GM12878 (cell line): ENCODE results near the gene C16orf78. TPM values are rescaled to one million over a fixed set of nuclear protein-coding genes. Genes with fewer than 3 reads are reported as not detected.

Experiments used
- ATAC-seq: fragments of 200-7000 bp; cut with Tn5 transposase; 3 replicates; pipeline ENCODE4 v1.9.1; 2020; ENCODE audit warnings: mild to moderate bottlenecking, moderate library complexity
- BruUV-seq: library from RNA; stranded (reverse); fragments of 400-500 nt; replicated peaks from 2 replicates; lab custom pipeline; 2021; lab: Mats Ljungman, UMichigan
- CTCF ChIA-PET: fragments of 300-600 bp; sonication (Branson Sonifier 250); formaldehyde crosslinking; extraction: SDS; loops from one replicate; lab custom pipeline; 2021; ENCODE audit warnings: inconsistent platforms; lab: Yijun Ruan, JAX
- POLR2A ChIA-PET: fragments of 350-600 bp; formaldehyde crosslinking; extraction: SDS; loops from one replicate; lab custom pipeline; 2021; ENCODE audit warnings: inconsistent platforms; lab: Charles Lee
- RAD21 ChIA-PET: fragments of 300-600 bp; sonication (Branson Sonifier 250); formaldehyde crosslinking; loops from one replicate; lab custom pipeline; 2023; ENCODE audit warnings: antibody characterized with exemption; ENCODE audit not compliant: unreplicated experiment; lab: Charles Lee
- SMC1A ChIA-PET: fragments of 300-600 bp; sonication (Branson Sonifier 250); formaldehyde crosslinking; loops from one replicate; lab custom pipeline; 2023; ENCODE audit not compliant: unreplicated experiment, uncharacterized antibody; lab: Charles Lee
- DNase-seq: peaks from one replicate; pipeline ENCODE4 v3.0.0-alpha.2; 2011; ENCODE audit warnings: low read depth, low spot score
- FAIRE-seq: peaks from 3 replicates; lab custom pipeline; 2011; peaks lifted over from hg19 to GRCh38; lab: Jason Lieb, UNC
- H2AFZ ChIP-seq: 2 replicates; pipeline ENCODE4 v1.6.0; 2011; ENCODE audit warnings: low read depth, low read length, control low read depth; ENCODE audit not compliant: control insufficient read depth
- H3K27ac ChIP-seq: 2 replicates; pipeline ENCODE4 v1.5.1; 2011; ENCODE audit warnings: control low read depth; ENCODE audit not compliant: control insufficient read depth, insufficient read depth
- H3K27me3 ChIP-seq, 2 experiments: replicated peaks in 1 of 2; 2 replicates each; pipeline versions ENCODE4 v1.6.0 to v1.6.1; 2011; ENCODE audit warnings: low read length in 1 of 2; ENCODE audit not compliant: control insufficient read depth in 2 of 2, insufficient read depth in 2 of 2
- H3K36me3 ChIP-seq, 2 experiments: 2 replicates each; pipeline ENCODE4 v1.5.1; 2011; ENCODE audit warnings: low read length in 1 of 2; ENCODE audit not compliant: control insufficient read depth in 2 of 2, insufficient read depth in 2 of 2
- H3K4me1 ChIP-seq: 2 replicates; pipeline ENCODE4 v1.6.1; 2011; ENCODE audit warnings: mild to moderate bottlenecking, low read length, moderate library complexity, mixed read lengths; ENCODE audit not compliant: control insufficient read depth, insufficient read depth
- H3K4me2 ChIP-seq: 2 replicates; pipeline ENCODE4 v1.6.0; 2011; ENCODE audit warnings: control low read depth; ENCODE audit not compliant: control insufficient read depth, insufficient read depth
- H3K4me3 ChIP-seq: fragments of 200-600 bp; sonication (generic); 2 replicates; pipeline ENCODE4 v1.5.1; 2016
- H3K79me2 ChIP-seq: 2 replicates; pipeline ENCODE4 v1.6.0; 2011; ENCODE audit warnings: low read length; ENCODE audit not compliant: control insufficient read depth, insufficient read depth
- H3K9ac ChIP-seq: 2 replicates; pipeline ENCODE4 v1.8.0; 2011; ENCODE audit warnings: low read length, control low read depth, mixed read lengths; ENCODE audit not compliant: control insufficient read depth, insufficient read depth
- H3K9me3 ChIP-seq: replicated peaks from 3 replicates; pipeline ENCODE4 v1.5.1; 2011; ENCODE audit warnings: mild to moderate bottlenecking, low read length; ENCODE audit not compliant: control insufficient read depth, insufficient read depth
- H4K20me1 ChIP-seq: 2 replicates; pipeline ENCODE4 v1.6.0; 2011; ENCODE audit not compliant: control insufficient read depth, insufficient read depth
- ASH2L ChIP-seq: fragments of 300-600, 200-600 bp; sonication (generic); IDR thresholded peaks from 2 replicates; pipeline ENCODE4 v1.6.1; 2017; ENCODE audit warnings: low read depth, mild to moderate bottlenecking, borderline replicate concordance
- BCLAF1 ChIP-seq: fragments of 450-650 bp; IDR thresholded peaks from 2 replicates; pipeline ENCODE4 v1.6.1; 2017; ENCODE audit warnings: antibody characterized with exemption, mild to moderate bottlenecking, moderate library complexity
- EED ChIP-seq: sonication (generic); IDR thresholded peaks from 2 replicates; pipeline ENCODE4 v1.6.1; 2016; ENCODE audit warnings: antibody characterized with exemption, low read depth
- ETV6 ChIP-seq, 2 experiments: fragments of 450-650 bp in 1 of 2; IDR thresholded peaks in 1 of 2; conservative IDR thresholded peaks in 1 of 2; 2 replicates each; pipeline ENCODE4 v1.6.1; 2014; ENCODE audit warnings: antibody characterized with exemption in 1 of 2, borderline replicate concordance in 1 of 2, low read depth in 1 of 2, mild to moderate bottlenecking in 1 of 2, moderate library complexity in 1 of 2
- FOXK2 ChIP-seq: fragments of 450-650 bp; IDR thresholded peaks from 2 replicates; pipeline ENCODE4 v1.6.1; 2017; ENCODE audit warnings: mild to moderate bottlenecking, moderate library complexity
- FOXM1 ChIP-seq: IDR thresholded peaks from 2 replicates; pipeline ENCODE4 v1.6.1; 2012; ENCODE audit warnings: low read depth, mild to moderate bottlenecking, inconsistent platforms, low read length, moderate library complexity
- IRF5 ChIP-seq: fragments of 450-650 bp; IDR thresholded peaks from 2 replicates; pipeline ENCODE4 v1.6.1; 2017; ENCODE audit warnings: borderline replicate concordance
- MTA3 ChIP-seq: IDR thresholded peaks from 2 replicates; pipeline ENCODE4 v1.6.1; 2012; ENCODE audit warnings: low read length, inconsistent platforms, borderline replicate concordance
- NR2F1 ChIP-seq: fragments of 450-650 bp; conservative IDR thresholded peaks from 2 replicates; pipeline ENCODE4 v1.6.1; 2017; ENCODE audit warnings: mild to moderate bottlenecking
- POLR2AphosphoS2 ChIP-seq: IDR thresholded peaks from 2 replicates; pipeline ENCODE4 v1.6.1; 2011; ENCODE audit warnings: low read depth, mild to moderate bottlenecking, low read length, improper control_type of control experiment, moderate library complexity
- RAD21 ChIP-seq: IDR thresholded peaks from 2 replicates; pipeline ENCODE4 v1.6.1; 2011; ENCODE audit warnings: mild to moderate bottlenecking, low read depth, low read length, moderate library complexity; ENCODE audit not compliant: insufficient read depth
- RB1 ChIP-seq: fragments of 450-650 bp; formaldehyde crosslinking; IDR thresholded peaks from 2 replicates; pipeline ENCODE4 v1.6.1; 2017; ENCODE audit warnings: mild to moderate bottlenecking, borderline replicate concordance
- USF1 ChIP-seq: IDR thresholded peaks from 2 replicates; pipeline ENCODE4 v1.6.1; 2011; ENCODE audit warnings: borderline replicate concordance, low read depth, mild to moderate bottlenecking, moderate library complexity, mixed read lengths, low read length; ENCODE audit not compliant: insufficient read depth; ENCODE audit errors: extremely low read length
- ZNF24 ChIP-seq: fragments of 450-650 bp; IDR thresholded peaks from 2 replicates; pipeline ENCODE4 v1.6.1; 2017; ENCODE audit warnings: antibody characterized with exemption, mild to moderate bottlenecking
- ZSCAN29 ChIP-seq: fragments of 450-650 bp; IDR thresholded peaks from 2 replicates; pipeline ENCODE4 v1.6.1; 2017; ENCODE audit warnings: mild to moderate bottlenecking, moderate library complexity
- ZZZ3 ChIP-seq: IDR thresholded peaks from 2 replicates; pipeline ENCODE4 v1.6.1; 2011; ENCODE audit warnings: low read depth; ENCODE audit not compliant: control insufficient read depth, insufficient read length
- WGBS: methylation state at CpG from one replicate; pipeline ENCODE4 v1.1.6; 2016; ENCODE audit warnings: low lambda C conversion rate; ENCODE audit not compliant: insufficient replicate concordance, insufficient coverage; ENCODE audit errors: missing lambda C conversion rate; 5-methylcytosine and 5-hydroxymethylcytosine counted together
- in situ Hi-C: fragments of 300-500 bp; cut with MboI; formaldehyde crosslinking; loops from 9 replicates; pipeline ENCODE4 v1.14.3; 2018; ENCODE audit warnings: mixed read lengths
- intact Hi-C: fragments of 100-400 bp; cut with micrococcal nuclease; formaldehyde crosslinking; loops from one replicate; pipeline ENCODE4 v1.14.2; 2022; ENCODE audit not compliant: unreplicated experiment
- polyA plus RNA-seq, 11 experiments: library from polyadenylated mRNA; depleted of rRNA in 4 of 11; unstranded in 6 of 11; stranded (reverse) in 5 of 11; fragments of >200 nt; fragmentation: Nextera tagmentation in 4 of 11; fragmentation: Illumina TruSeq in 1 of 11; extraction: Ambion mirVana in 4 of 11; extraction: Trizol in 1 of 11; gene quantifications; 1 replicate in 1 of 11; 2 replicates in 10 of 11; pipeline versions ENCODE4 v1.2.1 to v1.2.3, GENCODE V29; 2011 to 2016; ENCODE audit warnings: inconsistent platforms in 2 of 11, missing spikeins in 2 of 11, low read depth in 1 of 11
- total RNA-seq, 4 experiments: library from RNA; depleted of rRNA in 3 of 4; stranded (reverse); fragments of >200 nt in 3 of 4; fragmentation: Illumina TruSeq in 1 of 4; extraction: Trizol in 1 of 4; gene quantifications; 2 replicates each; pipeline versions ENCODE4 v1.2.1 to v1.2.3, GENCODE V29; 2013 to 2021

The C16orf78 gene
- total and polyA plus RNA-seq, 10 of the 15 experiments (the other 5 are each of a cell fraction or from before 2014, with no cell fraction given) = not detected

GRCh38 chr16:49424961-49425360 lies 51.4 kb downstream of the C16orf78 start:
- in situ Hi-C loops (no loop called here), intact Hi-C loops (no loop called here)
- Histone ChIP-seq H3K4me3 (no peak overlapping the region), H3K4me1 (no peaks in the 10 kb centered on the region), H3K27me3 (no peaks in the 10 kb centered on the region; a peak in 2 of 4 replicates), H3K36me3 (no peaks in the 10 kb centered on the region; a peak in 1 of 4 replicates), H3K79me2 (no peaks in the 10 kb centered on the region), H4K20me1 (no peaks in the 10 kb centered on the region), H3K27ac (no peak overlapping the region), H3K9me3 (no peaks in the 10 kb centered on the region), H3K4me2 (no peak overlapping the region), H3K9ac (no peak overlapping the region), H2AFZ (no peak overlapping the region)
- SMC1A ChIA-PET = no interaction called here
- ATAC-seq (no peak), FAIRE-seq (no peak), DNase-seq (no peak)
- BruUV-seq = no TSS peak
- 78% methylated on average over 6 of the region's 6 CpGs for WGBS
- CTCF ChIA-PET = no interaction called here
- POLR2A ChIA-PET = no interaction called here
- RAD21 ChIA-PET = no interaction called here
- TF ChIP-seq ASH2L (no peak), ZZZ3 (no peak), USF1 (no peak), FOXM1 (no peak), BCLAF1 (no peak), ZSCAN29 (no peak), MTA3 (no peak), RAD21 (no peak), RB1 (no peak), EED (no peak), ETV6 (conservative IDR thresholded peaks at IDR 0.05 in 1 of 2, IDR thresholded peaks at IDR 0.05 in 1 of 2; ENCODE audit: borderline replicate concordance in 1 of 2, low read depth in 1 of 2) (no peak), NR2F1 (no peak), POLR2AphosphoS2 (no peak), IRF5 (no peak), ZNF24 (no peak), FOXK2 (no peak)
